Neural progenitor cell (in vitro differentiated cells): ENCODE measurements around the gene TENM3.

Experiments
- EZH2 ChIP-seq: fragments of 200-600 bp; sonication (generic); IDR thresholded peaks from 2 replicates; pipeline ENCODE4 v1.6.1; 2017; ENCODE audit warnings: antibody characterized with exemption, mild to moderate bottlenecking, moderate library complexity
- EZH2phosphoT487 ChIP-seq: fragments of 200-600 bp; sonication (generic); IDR thresholded peaks from 2 replicates; pipeline ENCODE4 v1.6.1; 2017; ENCODE audit warnings: antibody characterized with exemption
- TF ChIP-seq, protein P1 (sequence below): fragments of 200-600 bp; sonication (generic); IDR thresholded peaks from 2 replicates; pipeline ENCODE4 v1.5.1; 2017; ENCODE audit warnings: antibody characterized with exemption, mild to moderate bottlenecking

DNA sequence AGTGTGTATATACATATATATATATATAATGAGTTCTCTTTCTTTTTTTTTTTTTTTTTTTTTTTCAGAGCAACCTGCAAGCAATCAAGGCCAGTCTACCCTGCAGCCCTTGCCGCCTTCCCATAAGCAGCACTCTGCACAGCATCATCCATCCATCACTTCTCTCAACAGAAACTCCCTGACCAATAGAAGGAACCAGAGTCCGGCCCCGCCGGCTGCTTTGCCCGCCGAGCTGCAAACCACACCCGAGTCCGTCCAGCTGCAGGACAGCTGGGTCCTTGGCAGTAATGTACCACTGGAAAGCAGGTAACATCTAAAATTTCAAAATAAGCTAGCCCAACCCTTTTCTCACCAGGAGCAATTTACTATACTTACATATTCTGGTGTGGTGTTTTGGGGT lies 357.7 kb downstream of the TENM3 start:
- TF ChIP-seq, protein P1, sequence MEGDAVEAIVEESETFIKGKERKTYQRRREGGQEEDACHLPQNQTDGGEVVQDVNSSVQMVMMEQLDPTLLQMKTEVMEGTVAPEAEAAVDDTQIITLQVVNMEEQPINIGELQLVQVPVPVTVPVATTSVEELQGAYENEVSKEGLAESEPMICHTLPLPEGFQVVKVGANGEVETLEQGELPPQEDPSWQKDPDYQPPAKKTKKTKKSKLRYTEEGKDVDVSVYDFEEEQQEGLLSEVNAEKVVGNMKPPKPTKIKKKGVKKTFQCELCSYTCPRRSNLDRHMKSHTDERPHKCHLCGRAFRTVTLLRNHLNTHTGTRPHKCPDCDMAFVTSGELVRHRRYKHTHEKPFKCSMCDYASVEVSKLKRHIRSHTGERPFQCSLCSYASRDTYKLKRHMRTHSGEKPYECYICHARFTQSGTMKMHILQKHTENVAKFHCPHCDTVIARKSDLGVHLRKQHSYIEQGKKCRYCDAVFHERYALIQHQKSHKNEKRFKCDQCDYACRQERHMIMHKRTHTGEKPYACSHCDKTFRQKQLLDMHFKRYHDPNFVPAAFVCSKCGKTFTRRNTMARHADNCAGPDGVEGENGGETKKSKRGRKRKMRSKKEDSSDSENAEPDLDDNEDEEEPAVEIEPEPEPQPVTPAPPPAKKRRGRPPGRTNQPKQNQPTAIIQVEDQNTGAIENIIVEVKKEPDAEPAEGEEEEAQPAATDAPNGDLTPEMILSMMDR = no peak
- TF ChIP-seq EZH2phosphoT487 = no peak
- no peak for TF ChIP-seq EZH2
